GDM1 (cell line): ENCODE measurements around the gene TSEN2.
A peak's percentile ranks its signal among the peaks of the same experiment; 100 is the strongest.
"Not testable (repeated sequence)": the region's sequence is repeated elsewhere in the genome, so short reads cannot be mapped to it uniquely, and the experiment has no call there.

Source experiments
- DNase-seq: peaks from one replicate; lab custom pipeline; 2025; lab: John Stamatoyannopoulos, UW

Gene TSEN2

GRCh38 chr3:12484198-12484982 is at the start of gene TSEN2:
Gene TSEN2 (plus strand): TSS chr3:12484480. CDS start chr3:12489801, 5,321 bp downstream.
- DNase-seq, result peak; percentile 95

GRCh38 chr3:12436514-12437220 is 47.6 kb upstream of the TSEN2 start:
- no peak for DNase-seq

GRCh38 chr3:12437221-12437605 is 47.1 kb upstream of the TSEN2 start:
- no peak for DNase-seq

DNA sequence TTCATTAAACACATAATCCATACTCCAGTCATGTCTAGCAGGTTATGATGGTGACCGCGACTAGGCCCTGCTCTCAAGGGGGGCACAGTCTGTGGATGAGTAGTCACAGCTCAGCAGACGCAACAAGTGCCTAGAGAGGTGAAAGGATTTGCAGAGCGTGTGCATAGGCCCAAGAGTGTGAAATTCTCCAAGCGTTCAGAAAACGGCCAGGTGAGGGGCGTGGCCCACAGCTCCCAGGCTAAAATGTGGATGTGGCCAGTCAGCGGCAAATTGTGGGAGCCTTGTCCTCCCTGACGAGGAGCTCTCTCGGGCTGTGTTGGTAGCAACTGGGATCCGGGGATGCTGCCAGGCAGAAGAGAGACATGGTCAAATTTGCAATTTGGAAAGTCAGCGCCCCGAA is 46.4 kb upstream of the TSEN2 start:
- DNase-seq, result no peak

DNA sequence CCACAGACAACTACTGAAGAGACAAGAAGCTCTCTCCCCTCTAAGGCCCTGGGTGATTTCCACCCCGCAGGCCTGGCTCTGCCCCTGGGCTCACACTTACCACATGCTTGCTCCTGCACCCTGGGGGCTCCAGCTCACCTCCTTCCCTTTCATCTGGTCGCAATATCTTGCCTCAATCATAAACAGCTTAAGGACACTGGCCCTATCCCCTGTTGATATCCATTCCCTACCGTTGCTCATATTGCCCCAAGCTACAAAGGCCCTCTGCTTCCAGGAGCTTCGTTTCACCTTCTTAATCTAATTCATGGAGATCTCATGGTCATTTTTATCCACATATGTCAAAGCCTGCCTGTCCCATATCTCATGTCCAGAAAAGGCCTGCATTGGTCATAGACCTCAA is 46.0 kb upstream of the TSEN2 start:
- no peak for DNase-seq

GRCh38 chr3:12439161-12439940 is 44.9 kb upstream of the TSEN2 start:
- DNase-seq, result no peak

GRCh38 chr3:12440927-12441714 is 43.2 kb upstream of the TSEN2 start:
- DNase-seq, result no peak

DNA sequence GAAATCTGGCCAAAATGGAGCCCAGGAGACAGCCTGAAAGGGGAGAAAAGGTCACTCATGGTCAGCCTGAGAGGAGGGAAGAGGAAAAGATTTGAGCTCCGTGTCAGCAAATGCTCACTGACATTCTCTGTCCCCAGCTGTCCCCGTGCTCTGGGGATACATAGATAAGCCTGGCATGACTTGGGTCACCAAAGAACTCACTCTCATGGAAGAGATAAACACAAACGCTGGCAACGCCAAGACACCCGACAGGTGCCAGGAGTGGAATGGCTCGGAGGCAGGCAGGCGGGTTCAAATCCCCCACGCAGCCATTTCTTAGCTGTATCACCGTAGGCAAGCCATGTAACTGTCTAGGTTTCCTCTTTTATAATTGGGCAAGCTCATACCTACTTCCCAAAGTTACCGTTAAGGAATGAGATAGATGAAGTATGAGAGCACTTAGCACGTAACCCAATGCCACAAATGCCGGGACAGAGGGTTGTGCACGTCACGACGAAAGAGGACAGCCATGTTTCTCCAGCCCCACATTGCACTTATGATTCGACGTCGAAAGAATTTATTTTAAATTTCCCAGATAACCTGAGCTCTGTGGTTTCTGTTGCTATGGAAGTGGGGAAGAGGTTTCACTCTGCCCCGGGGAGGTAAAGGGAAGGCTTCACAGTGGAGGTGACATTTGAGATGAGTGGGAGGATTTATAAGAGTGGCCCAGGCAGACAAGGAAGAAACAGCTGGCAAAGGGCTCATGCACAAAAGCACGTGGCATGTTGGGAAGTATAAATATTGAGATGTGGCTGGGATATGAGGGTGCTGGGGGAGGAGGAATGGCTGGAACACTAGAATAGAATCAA is 41.4 kb upstream of the TSEN2 start:
- DNase-seq, result no peak

GRCh38 chr3:12443781-12444522 is 40.3 kb upstream of the TSEN2 start:
- DNase-seq, result no peak

GRCh38 chr3:12444582-12445471 is 39.5 kb upstream of the TSEN2 start:
- DNase-seq, result no peak

GRCh38 chr3:12445523-12446240 is 38.6 kb upstream of the TSEN2 start:
- DNase-seq, result no peak

GRCh38 chr3:12446298-12446697 is 38.0 kb upstream of the TSEN2 start:
- no peak for DNase-seq

DNA sequence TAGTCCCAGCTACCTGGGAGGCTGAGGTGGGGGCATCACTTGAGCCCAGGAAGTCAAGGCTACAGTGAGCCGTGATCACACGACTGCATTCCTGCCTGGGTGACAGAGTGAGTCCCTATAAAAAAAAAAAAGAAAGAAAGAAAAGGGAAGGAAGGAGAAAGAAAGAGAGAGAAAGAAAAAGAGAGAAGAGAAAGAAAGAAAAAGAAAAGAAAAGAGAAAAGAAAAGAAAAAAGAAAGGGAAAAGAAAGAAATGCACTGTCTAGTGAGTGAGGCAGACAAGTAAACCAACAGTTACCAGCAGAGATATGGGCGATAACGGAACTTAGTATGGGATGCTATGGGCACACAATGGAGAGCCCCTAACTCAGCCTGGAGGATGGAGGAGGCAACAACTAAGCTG is 37.2 kb upstream of the TSEN2 start:
- DNase-seq, result no peak

DNA sequence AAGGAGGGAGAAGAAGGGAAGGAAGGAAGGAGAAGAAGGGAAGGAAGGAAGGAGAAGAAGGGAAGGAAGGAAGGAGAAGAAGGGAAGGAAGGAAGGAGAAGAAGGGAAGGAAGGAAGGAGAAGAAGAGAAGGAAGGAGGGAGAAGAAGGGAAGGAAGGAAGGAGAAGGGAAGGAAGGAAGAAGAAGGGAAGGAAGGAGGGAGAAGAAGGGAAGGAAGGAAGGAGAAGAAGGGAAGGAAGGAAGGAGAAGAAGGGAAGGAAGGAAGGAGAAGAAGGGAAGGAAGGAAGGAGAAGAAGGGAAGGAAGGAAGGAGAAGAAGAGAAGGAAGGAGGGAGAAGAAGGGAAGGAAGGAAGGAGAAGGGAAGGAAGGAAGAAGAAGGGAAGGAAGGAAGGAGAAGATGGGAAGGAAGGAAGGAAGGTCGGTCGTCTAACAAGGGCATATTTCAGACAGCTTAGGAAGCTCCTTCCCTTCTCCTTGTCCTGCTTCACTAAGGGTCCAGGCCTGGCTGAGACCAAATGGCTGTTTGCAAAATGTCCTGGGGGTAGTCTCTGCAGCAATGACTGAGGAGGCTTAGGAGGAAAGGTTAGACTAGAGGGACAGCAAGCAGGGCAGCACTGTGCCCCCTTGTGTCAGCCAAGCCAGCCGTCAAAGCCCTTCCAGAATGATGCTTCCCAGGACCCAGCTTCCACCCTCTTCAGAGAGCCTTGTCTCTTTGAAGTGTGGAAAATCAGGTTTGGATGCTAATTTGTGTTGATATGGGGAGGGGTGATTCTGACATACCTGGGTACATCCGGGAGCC is 35.7 kb upstream of the TSEN2 start:
- not testable (repeated sequence) for DNase-seq

DNA sequence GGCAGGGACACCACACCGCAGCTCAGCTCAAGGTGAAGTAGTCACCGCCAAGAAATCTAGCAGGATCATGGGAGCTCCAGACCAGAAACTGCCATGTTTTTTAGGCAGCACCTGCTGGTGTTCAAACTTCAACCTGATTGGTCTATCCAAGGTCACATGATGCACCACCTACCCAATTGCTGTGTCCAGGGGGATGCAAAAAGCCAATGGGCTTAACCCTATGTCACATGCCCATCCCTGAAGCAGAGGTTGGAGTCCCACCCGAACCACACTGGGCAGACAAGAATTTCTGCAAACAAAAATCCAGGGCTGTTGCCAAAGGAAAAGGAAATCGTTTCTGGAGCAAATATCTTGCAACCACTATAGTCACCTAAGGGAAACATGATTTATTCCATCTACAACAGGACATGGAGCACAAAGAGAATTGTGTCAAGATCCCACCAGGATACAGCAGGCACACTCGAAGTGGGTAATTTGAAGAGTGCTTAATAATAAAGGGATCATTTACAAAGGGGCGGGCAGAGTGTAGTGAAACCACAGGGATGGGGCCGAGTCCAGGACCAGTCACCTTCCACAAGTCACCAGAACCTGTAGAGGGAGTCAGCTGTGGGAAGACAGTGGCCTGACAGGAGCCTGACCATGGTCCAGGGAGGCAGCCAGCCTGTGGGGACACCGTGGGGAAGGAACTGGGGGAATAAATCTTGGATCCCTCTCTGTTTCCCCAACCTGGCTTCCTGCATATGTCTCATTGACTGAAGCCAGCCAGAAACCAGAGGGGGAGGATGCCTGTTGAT is 34.2 kb upstream of the TSEN2 start:
- no peak for DNase-seq

DNA sequence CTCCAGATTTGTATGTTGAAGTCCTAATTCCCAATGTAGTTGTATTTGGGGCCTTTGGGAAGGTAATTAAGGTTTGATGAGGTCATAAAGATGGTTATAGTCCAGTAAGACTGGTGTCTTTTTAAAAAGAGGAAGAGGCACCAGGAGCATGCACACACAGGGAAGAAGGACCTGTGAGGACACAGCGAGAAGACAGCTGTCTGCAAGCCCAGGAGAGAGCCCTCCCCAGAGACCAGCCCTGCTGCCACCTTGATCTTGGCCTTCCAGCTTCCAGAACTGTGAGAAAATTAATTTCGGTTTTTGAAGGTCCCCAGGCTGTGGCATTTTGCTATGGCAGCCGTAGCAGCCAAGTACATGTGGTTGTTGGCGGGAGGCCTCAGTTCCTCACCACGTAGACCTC is 32.8 kb upstream of the TSEN2 start:
- DNase-seq, result no peak

- DNase-seq, result no peak
Measured at GRCh38 chr3:12451960-12452359, 32.3 kb upstream of the TSEN2 start.
